AG04450 (cell line): ENCODE measurements around the gene HBA1. TPM values are rescaled to one million over a fixed set of nuclear protein-coding genes. Genes with fewer than 3 reads are reported as not detected.
"Not testable (repeated sequence)": the region's sequence is repeated elsewhere in the genome, so short reads cannot be mapped to it uniquely, and the experiment has no call there.

ENCODE experiments used
- CTCF ChIA-PET: fragments of 300-600, 350-600 bp; formaldehyde crosslinking; extraction: SDS; loops from one replicate; lab custom pipeline; 2022; ENCODE audit warnings: antibody characterized with exemption, inconsistent platforms; lab: Charles Lee
- POLR2A ChIA-PET: fragments of 350-600 bp; formaldehyde crosslinking; extraction: SDS; loops from one replicate; lab custom pipeline; 2021; ENCODE audit warnings: antibody characterized with exemption, inconsistent platforms; lab: Yijun Ruan, JAX
- DNase-seq: peaks from one replicate; pipeline ENCODE4 v3.0.0-alpha.2; 2011; ENCODE audit warnings: low read depth, low spot score
- H3K27ac ChIP-seq: one replicate; pipeline ENCODE4 v1.5.1; 2012; ENCODE audit warnings: low read depth, low read length, control low read depth
- H3K27me3 ChIP-seq: one replicate; pipeline ENCODE4 v1.6.0; 2012; ENCODE audit warnings: low read length; ENCODE audit not compliant: control insufficient read depth, insufficient read depth
- H3K4me3 ChIP-seq: 2 replicates; pipeline ENCODE4 v1.5.1; 2011; ENCODE audit warnings: mild to moderate bottlenecking, low read depth, low read length, control low read depth
- H3K9me3 ChIP-seq: 2 replicates; pipeline ENCODE4 v1.5.1; 2012; ENCODE audit warnings: low read length; ENCODE audit not compliant: control insufficient read depth, insufficient read depth
- CTCF ChIP-seq: IDR thresholded peaks from 2 replicates; pipeline ENCODE4 v1.5.1; 2011; ENCODE audit warnings: low read depth, low read length, control low read depth, inconsistent platforms
- polyA plus RNA-seq: library from polyadenylated mRNA; depleted of rRNA; stranded (reverse); fragments of >200 nt; gene quantifications from 2 replicates; pipeline ENCODE4 v1.2.3, GENCODE V29; 2011

The HBA1 gene
- polyA plus RNA-seq, 1 experiment: not detected

GRCh38 chr16:166375-167121 lies 9.9 kb upstream of the HBA1 start:
- no peak for DNase-seq
- no peak for TF ChIP-seq CTCF
- ChIA-PET CTCF (no interaction called here), POLR2A (no interaction called here)
- Histone ChIP-seq H3K27me3 (peaks cover 47% of the 10 kb centered on the region), H3K9me3 (no peaks in the 10 kb centered on the region; the same call in 1 of the 2 replicates), H3K27ac (no peak overlapping the region), H3K4me3 (no peak overlapping the region)

GRCh38 chr16:167122-167690 lies 9.3 kb upstream of the HBA1 start:
- no peak overlapping the region for H3K27ac ChIP-seq
- no peak overlapping the region for H3K4me3 ChIP-seq
- TF ChIP-seq CTCF: no peak
- peaks cover 47% of the 10 kb centered on the region for H3K27me3 ChIP-seq
- no peaks in the 10 kb centered on the region; the same call in 1 of the 2 replicates for H3K9me3 ChIP-seq
- ChIA-PET CTCF (interaction anchor here (1.9 kb wide), 1 partner anchor 15 kb away, joined by 5 read pairs; no protein-coding TSS in a partner anchor), POLR2A (no interaction called here)
- no peak for DNase-seq

GRCh38 chr16:168424-168823 lies 8.1 kb upstream of the HBA1 start:
- no peak for DNase-seq
- H3K9me3 ChIP-seq: no peaks in the 10 kb centered on the region; the same call in 1 of the 2 replicates
- no peak for TF ChIP-seq CTCF
- H3K4me3 ChIP-seq: no peak overlapping the region
- peaks cover 44% of the 10 kb centered on the region for H3K27me3 ChIP-seq
- POLR2A ChIA-PET: no interaction called here
- H3K27ac ChIP-seq: no peak overlapping the region
- CTCF ChIA-PET: interaction anchor here (0.5 to 1.9 kb wide), 5 partner anchors 12 to 72 kb away, joined by 3 to 5 read pairs (median 3); partner anchors contain the start of gene HBQ1

GRCh38 chr16:169014-169413 lies 7.5 kb upstream of the HBA1 start:
- no peak overlapping the region for H3K4me3 ChIP-seq
- H3K27me3 ChIP-seq: peaks cover 47% of the 10 kb centered on the region
- CTCF ChIA-PET: interaction anchor here (1.0 to 1.9 kb wide), 4 partner anchors 11 to 72 kb away, joined by 3 to 5 read pairs (median 4); partner anchors contain the start of gene HBQ1
- no peak overlapping the region for H3K27ac ChIP-seq
- DNase-seq: no peak
- no peaks in the 10 kb centered on the region; the same call in 1 of the 2 replicates for H3K9me3 ChIP-seq
- POLR2A ChIA-PET: no interaction called here
- no peak for TF ChIP-seq CTCF

- peaks cover 53% of the 10 kb centered on the region for H3K27me3 ChIP-seq
- CTCF ChIA-PET: interaction anchor here (1.8 kb wide), 1 partner anchor 63 kb away, joined by 8 read pairs; no protein-coding TSS in a partner anchor
- H3K27ac ChIP-seq, H3K9me3 ChIP-seq, H3K4me3 ChIP-seq, POLR2A ChIA-PET, DNase-seq: not testable (repeated sequence)
Measured at GRCh38 chr16:170088-170507, 6.4 kb upstream of the HBA1 start.
